Smooth muscle cell of the brain vasculature (primary cell): ENCODE results near the gene TRIM59.
A peak's percentile ranks its signal among the peaks of the same experiment; 100 is the strongest.

Experiments
- DNase-seq: peaks from one replicate; pipeline ENCODE4 v3.0.0-alpha.2; 2012; ENCODE audit warnings: low read depth, low spot score

Gene TRIM59

DNA sequence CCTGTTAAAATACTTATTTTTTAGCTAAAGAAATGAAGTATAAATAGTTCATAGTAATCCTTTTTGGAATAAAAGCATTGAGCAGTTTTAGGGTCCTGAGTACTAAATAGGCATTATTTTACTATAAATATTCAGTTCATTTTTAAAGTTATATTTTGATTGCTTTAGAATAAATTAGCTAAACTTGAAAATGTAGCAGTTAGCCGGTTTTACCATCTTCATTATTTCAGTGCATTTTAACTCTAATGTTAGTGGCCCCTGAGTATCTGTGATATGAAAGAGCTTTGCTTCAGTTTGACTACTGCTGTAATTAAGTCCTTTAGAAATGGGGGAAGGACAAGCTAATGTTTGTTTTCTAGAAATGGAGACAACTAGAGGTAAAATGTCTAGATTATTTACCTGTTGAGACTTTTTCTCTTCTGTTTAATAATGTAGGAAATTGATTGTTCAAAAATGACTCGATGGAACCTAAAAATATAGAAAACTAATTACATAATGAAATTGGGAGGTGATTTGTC lies 46.5 kb downstream of the TRIM59 start:
- DNase-seq = no peak

DNA sequence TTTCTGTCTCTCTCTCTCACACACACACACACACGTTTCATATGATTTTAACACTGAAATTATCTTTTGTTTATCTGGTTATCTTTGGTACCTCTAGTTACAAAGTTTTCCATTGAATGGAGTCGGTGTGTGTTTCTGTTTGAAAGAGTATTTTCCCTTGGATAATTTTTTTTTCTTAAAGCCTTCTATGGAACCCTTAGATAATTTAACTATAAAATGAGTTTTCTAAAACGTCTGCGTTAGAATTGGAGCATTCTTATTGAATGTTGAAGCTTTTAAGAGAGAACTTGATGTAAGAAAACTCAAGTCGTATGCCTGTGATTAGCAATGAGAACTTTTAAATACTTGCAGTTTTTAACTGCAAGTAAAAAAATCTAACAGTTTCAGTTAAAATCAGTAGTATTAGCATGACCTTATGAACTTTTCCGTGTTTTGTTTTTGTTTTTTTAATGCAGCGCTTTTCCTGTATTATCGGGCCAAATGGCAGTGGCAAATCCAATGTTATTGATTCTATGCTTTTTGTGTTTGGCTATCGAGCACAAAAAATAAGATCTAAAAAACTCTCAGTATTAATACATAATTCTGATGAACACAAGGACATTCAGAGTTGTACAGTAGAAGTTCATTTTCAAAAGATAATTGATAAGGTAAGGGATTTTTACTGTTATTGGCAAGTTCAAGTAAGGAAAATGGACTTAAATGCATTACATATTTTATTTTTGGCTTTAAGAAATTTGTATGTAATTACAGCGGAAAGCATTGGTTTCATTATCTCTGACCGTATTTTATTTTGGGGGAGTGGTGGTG lies 47.2 kb downstream of the TRIM59 start:
- DNase-seq = no peak

DNA sequence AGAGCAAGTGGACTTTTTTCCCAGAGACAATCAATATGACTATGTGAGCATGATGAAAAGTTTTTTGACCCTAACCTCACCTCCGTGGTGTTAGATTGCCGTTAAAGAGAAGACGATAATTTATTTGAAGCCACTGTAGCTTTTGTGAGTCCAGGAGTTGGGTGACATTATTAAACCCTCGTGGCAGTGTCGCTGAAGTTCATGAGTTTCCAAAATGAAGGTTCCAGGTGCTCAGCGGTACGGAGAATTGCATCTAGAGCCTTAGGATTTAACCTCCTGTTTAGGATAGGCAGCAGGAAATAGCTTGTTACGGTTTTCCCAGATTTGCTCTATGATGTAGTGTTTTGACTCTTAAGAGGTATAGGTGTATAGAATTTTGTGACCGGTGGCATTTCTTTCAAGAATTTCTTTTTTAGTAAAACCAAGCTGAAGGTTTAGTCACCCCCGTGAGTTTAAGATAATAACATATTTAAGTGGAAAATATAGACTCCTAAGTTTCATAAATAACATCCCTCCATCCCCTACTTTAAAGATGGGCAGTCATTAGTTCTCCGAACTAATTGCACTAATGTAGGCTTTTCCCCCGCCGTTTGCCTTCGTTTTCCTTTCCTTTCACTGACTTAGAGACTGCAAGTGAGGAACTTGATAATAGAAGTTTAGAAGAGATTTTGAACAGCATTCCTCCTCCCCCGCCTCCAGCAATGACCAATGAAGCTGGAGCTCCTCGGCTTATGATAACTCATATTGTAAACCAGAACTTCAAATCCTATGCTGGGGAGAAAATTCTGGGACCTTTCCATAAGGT lies 48.1 kb downstream of the TRIM59 start:
- DNase-seq = peak; percentile 43

DNA sequence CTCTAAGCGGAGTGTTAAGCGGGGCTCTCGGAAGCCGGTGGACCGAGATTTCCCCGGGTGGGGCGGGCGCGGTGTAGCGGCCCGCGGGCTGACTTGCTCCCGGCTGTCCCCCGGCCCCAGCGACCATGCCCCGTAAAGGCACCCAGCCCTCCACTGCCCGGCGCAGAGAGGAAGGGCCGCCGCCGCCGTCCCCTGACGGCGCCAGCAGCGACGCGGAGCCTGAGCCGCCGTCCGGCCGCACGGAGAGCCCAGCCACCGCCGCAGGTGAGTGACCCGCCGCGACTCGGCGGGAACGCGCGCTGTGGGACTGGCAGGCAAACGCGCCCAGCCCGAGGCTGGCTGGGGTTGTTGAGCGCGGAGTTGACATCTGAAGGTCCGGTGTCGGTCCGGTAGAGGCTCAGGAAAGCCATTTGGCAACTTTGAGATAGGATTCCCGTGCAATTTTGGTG lies 48.9 kb downstream of the TRIM59 start:
- no peak for DNase-seq

DNA sequence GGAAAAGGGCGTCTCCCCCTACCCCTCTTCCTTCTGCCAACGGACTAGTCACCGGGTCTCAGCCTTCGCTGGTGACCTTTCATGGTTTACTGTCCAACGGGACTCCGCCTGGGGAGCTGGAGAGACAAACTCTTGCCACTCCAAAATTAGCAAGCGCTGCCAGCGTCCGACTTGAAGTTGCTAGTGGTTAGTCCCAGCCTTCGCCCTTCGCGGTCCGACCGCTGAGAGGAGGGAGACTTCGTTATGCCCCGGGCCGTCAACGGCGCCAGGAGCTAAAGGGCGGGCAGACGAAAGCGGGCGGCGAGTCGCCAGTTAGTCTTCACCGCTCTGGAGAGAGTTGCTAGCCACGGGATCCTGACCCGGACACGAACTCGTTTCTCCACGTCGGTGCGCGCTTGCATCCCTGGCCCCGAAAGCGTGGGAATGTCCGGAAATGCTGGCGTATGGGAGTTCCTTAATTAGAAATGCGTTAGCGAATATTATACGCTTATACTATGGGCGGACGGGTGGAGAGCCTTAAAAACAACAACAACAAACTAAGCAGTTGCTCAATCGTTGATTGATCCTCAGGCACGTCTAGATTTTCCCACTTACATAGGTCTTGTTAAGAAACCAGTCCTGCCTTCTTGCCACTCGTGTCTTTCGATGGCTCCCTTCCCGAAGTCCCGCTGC lies 49.4 kb downstream of the TRIM59 start:
- DNase-seq = peak; percentile 21

DNA sequence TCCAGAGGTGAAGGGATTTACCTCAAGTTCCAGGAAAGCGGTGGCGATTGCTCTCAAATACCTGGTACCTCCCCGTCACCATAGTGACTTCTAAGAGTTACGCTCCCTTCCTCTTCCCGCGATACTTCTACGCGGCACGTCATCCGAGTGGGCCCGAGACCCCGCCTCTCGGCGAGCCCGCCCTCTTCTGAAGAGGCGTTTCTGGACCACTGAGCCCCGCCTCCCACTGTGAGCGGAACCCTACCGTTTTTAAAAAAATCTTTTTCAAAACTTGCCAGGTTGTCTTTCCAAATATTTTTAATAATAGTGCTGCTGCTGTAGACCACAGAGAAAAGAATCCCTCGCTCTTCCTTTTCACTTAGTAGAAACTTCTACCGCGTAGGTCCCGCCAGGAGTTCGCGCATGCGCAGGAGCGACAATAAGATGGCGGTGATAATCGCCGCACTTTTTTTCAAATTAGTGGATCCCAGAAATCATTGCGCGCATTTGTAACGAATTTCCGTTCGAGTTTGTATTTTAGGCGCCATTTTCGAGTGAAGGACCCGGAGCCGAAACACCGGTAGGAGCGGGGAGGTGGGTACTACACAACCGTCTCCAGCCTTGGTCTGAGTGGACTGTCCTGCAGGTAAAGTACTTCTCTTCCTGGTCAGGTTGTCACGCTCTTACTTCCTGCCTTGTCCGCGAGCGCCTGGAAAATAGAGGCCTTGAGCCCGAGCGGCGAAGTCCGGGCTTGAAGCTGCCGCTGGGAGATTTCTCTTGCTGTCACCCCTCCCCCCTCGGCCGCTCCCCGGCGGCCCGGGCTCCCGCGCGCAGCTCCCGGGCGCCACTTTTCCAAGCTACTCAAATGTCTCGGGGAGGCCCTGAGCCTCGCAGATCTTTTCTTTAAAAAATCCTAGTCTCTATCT lies 50.2 kb downstream of the TRIM59 start, which contains the start of the genes IFT80 and SMC4:
Gene IFT80 (minus strand): TSS at position 101 of the 905 bp plus-strand sequence. CDS start 14,625 bp downstream, outside the sequence.
Gene SMC4 (plus strand): TSS at position 526 of the 905 bp plus-strand sequence. CDS start 1,177 bp downstream, outside the sequence.
- DNase-seq = peak; percentile 92

DNA sequence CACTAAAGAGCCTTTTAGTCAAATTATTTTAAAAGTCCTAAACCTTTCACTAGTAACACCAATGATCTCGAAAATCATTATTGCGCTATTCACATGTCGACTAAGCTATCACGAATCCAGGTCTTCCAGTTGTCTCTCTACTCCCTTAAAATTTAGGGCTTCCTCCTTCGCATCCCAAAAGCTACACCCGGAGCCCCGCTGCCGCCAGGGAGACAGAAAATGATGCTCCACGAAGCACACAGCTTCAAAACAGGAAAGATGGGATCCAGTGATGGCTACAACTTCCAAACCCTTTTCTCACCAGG lies 50.8 kb downstream of the TRIM59 start:
- DNase-seq = no peak

DNA sequence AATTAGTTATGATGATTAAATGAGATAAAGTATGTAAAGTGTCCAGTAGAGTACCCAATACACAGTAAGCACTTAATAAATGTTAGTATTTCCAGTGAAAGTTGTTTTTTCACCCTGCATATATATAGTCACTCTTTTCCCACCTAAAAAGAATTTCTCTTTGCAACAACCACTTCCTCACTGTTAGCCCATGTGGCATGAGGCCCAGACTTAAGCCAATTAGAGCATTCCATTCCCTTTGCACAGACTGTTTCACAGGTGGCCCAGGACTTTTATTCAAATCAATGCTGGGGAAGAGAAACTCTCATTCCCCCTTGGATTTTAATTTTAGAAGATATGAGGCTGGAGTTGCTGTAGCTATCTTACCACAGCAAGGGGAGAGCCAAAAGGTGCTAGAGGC lies 54.3 kb downstream of the TRIM59 start:
- DNase-seq = no peak

DNA sequence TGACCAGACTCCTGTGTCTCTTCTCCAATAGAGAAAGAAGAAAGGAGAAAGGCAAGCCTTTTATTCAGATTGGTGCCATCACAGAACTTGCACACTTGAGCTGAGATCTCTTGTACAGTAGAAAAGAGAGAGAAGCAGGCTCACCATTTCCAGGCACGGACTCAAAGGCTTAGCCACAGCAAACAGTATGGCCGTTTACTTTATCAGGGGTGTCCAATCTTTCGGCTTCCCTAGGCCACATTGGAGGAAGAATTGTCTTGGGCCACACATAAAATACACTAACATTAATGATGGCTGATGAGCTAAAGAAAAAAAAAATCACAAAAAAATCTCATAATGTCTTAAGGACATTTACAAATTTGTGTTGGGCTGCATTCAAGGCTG lies 55.6 kb downstream of the TRIM59 start:
- DNase-seq = no peak

DNA sequence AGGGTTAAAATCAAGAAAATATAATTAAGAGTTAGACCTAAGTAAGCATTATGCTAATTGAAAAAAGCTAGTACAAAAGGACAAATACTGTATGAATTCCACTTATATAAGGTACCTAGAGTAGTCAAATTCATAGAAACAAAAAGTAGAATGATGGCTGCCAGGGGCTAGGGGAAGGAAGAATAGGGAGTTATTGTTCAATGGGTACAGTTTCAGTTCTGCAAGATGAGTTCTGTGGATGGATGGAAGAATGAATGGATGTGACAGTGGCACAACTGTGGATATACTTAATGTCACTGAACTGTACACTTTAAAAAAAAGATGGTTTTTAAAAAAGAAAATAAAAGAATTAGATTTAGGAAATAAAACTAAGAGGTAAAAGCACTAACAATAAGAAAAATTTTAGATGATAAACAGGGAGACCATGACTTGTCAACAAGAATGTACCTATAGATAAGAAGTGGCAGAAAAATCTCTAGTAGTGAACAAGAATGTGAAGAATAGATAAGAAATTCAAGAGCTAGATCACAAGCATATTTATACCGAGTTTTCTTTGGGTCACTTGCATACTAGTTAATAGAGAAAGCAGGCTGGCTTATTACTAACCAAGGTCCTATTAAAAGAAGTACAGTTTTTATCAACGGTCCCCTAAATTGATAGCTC lies 56.1 kb downstream of the TRIM59 start:
- DNase-seq = no peak

DNA sequence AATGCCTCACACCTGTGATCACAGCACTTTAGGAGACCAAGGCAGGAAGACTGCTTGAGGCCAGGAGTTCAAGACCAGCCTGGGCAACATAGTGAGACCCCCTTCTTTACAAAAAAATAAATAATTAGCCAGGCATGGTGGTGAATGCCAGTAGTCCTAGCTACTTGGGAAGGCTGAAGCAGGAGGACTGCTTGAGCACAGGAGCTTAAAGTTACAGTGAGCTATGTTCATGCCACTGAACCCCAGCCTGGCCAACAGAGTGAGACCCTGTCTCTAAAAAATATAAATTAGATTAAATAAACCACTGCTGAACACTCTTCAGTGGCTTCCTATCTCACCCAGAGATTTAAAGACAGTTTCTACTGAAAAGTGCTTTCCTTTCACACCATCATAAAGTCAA lies 56.8 kb downstream of the TRIM59 start:
- DNase-seq = no peak

DNA sequence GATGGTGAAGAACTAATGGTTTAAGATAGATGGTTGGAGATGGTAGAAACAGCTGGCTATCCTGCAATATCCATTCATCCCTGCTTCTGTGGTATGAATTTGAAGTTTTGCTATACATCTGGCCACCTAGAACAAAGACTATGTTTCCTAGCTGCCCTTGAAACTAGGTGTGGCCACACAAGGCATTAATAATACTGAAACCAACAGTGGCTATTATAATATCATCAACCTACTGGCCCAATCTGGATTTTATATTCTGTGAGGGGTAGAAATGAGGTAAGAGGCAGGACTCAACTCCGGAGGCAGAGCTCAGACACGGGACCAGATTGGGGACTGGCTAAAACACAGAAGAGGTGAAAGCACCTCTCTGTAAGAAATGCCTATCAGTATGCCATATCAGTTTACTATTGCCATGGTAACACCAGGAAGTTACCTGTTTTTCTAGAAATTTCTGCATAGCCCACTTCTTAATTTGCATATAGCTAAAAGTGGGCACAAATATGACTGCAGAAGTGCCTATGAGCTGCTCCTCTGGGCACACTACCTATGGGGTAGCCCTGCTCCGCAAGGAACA lies 58.9 kb downstream of the TRIM59 start:
- no peak for DNase-seq
